ENCODE results near the gene IFITM1.

IFITM1 gene

DNA sequence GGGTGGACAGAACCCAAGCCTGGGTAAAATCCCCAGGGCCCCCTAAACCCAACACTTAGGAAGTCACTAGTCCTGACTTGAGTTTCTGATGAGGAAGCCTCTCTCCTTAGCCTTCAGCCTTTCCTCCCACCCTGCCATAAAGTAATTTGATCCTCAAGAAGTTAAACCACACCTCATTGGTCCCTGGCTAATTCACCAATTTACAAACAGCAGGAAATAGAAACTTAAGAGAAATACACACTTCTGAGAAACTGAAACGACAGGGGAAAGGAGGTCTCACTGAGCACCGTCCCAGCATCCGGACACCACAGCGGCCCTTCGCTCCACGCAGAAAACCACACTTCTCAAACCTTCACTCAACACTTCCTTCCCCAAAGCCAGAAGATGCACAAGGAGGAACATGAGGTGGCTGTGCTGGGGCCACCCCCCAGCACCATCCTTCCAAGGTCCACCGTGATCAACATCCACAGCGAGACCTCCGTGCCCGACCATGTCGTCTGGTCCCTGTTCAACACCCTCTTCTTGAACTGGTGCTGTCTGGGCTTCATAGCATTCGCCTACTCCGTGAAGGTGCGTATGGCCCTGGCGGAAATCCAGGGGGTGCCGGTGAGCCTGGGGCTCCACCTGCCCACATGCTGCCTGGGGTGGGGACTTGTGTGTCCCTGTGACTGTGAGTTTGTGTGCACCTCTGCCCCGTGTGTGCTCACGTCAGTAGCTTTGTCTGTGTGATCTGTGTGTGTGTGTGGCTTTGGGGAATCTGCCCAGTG lies at the start of gene IFITM1:
Gene IFITM1, plus strand, starts transcription at position 254 of the 767 bp plus-strand sequence. Its CDS starts 131 bp downstream, at position 385.
- DNase-seq (ENCODE audit: insufficient read length, low spot score) (no peak), FAIRE-seq (no peak)
- no peak for TF ChIP-seq POLR2A (IDR thresholded peaks at IDR 0.05; ENCODE audit: low read depth, low read length)

DNA sequence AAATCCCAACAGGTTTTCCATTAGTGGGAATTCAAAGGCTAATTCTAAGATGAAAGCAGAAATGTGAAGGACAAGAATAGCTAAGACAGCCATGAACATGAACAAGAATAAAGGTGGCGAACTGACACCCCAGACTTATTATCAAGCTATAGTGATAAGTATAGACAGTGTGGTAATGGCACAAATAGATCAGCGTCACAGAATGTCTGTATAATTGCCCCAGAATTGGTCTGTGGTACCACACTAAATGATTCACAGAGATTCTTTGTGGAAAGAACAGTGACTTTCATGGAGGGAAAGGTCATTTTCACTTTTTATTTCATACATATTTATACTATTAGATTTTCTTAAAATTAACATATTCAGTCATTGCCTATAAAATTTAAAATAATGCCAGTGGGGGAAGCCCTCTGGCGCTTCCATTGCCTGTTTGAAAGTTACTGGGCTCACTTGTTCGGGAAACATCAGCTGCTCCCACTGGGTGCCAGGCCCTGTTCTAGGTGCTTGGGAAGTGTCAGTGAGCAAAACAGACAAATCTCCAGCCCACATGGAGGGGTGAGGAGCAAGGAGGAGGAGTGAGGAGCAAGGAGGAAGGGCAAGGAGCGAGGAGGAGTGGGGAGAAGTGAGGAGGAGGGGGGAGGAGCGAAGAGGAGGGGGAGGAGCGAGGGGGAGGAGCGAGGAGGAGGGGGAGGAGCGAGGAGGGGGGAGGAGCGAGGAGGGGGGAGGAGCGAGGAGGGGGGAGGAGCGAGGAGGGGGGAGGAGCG lies 47.0 kb upstream of the IFITM1 start:
- FAIRE-seq = no peak
- no peak for TF ChIP-seq POLR2A (IDR thresholded peaks at IDR 0.05; ENCODE audit: low read depth, low read length)
- DNase-seq (ENCODE audit: insufficient read length, low spot score) = no peak

DNA sequence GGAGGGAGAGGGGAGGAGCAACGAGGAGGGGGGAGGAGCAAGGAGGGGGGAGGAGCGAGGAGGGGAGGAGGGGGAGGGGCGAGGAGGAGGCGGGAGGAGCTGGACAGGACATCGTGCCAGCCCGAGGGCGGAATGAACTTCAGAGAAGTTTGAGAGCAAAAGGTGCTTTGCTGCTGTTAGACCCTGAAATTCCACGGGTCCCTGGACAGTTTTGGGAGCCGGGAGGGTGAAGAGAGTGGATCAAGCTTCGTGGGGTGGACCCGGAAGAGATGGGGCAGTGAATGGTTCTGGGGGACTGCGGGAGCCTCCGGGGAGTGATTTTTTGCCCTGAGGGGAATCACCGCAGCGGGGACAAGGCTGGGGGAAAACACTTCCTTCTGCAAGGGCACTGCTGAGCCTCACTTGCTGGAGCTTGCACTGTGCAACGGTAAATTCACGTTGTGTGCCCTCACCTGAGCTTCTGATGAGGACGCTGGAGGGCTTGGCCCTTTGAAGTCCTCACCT lies 46.3 kb upstream of the IFITM1 start:
- TF ChIP-seq POLR2A (IDR thresholded peaks at IDR 0.05; ENCODE audit: low read depth, low read length) = no peak
- DNase-seq (ENCODE audit: insufficient read length, low spot score) (no peak), FAIRE-seq (no peak)

DNA sequence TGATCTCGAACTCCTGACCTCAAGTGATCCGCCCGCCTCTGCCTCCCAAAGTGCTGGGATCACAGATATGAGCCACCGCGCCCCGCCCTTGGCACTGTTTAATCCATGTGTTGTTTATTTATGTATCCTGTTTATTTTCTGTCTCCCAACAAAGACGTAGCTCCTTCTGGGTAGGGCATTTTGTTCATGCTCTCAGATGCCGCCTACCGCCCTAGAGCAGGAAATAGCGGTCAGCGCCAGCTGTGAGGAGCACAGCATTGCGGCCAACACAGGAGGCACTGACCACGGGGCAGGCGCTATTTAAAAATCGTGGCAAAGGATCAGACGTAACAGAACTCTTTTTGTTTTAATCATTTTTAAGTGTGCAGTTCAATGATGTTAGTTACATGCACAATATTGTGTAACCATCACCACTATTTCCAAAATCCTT lies 45.1 kb upstream of the IFITM1 start:
- peak; percentile 78 for DNase-seq (ENCODE audit: insufficient read length, low spot score)
- peak; percentile 36 for FAIRE-seq

DNA sequence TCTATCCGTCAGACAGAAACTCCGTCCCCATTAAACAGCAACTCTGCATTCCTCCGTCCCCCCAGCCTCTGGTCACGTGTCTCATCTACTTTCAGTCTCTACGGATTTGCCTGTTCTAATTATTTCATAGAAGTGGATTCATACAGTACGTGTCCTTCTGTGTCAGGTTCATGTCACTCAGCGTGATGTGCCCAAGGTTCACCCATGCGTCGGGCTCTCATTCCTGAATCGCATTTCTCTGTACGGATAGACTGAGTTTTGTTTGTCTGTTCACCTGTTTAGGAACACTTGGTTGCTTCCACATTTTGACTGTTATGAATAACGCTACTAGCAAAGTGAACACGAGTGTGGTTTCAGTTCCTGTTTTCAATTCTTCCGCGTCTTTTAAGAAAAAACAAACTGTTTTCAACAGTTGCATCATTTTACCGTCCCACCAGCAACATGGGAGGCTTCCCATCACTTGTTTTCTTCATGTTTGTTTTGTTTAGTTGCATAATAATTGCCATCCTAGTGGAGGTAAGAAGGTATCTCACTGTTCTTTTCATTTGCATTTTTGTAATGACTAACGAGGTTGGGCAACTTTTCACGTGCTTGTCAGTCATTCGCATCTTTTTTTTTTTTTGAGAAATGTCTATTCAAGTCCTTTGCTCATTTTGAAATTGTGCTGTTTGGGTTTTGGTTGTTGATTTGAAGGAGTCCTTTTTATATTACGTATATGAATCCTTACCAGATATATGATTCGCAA lies 44.5 kb upstream of the IFITM1 start:
- TF ChIP-seq POLR2A (IDR thresholded peaks at IDR 0.05; ENCODE audit: low read depth, low read length) = no peak
- FAIRE-seq (no peak), DNase-seq (ENCODE audit: insufficient read length, low spot score) (no peak)

DNA sequence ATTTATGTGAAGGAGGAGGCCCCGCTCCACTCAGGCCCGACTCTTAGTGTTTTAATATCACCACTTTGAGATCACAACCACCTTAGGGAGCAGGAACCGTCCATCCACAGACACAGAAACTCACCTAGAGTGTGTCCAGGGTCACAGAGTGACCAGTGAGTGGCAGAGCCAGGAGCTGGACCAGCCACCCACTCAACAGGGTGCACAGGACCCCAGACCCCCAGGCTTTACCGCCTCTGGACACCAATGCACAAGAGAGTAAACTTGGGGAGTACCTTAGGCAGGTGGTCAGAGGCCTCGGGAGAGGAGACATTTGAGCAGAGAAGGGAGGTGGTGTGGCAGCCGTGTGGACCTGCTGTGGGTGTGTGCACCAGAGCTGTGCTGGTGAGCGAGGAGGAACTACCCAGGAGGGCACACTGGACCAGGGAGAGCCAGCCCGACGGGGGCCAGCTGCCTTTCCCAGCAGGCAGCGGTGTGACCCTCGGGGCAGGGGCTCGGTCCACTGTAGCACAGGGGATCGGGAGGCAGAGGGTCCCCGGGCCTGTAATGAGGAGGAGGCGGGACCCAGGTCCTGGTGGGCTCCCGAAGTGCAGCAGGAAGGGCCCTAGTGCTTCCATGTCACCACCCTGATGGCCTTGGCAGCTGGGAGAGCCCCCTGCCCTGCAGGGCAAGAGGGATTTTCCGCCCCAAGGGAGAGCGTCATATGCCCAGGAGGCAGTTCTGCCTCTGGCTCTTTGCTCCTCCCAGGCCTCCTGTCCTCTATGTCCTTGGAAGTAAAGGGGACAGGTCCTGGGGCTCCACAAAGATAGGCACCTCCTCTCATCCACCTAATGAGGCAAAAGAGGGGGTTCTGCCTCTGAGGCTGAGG lies 43.2 kb upstream of the IFITM1 start:
- TF ChIP-seq POLR2A (IDR thresholded peaks at IDR 0.05; ENCODE audit: low read depth, low read length) = no peak
- no peak for DNase-seq (ENCODE audit: insufficient read length, low spot score)
- FAIRE-seq = no peak

DNA sequence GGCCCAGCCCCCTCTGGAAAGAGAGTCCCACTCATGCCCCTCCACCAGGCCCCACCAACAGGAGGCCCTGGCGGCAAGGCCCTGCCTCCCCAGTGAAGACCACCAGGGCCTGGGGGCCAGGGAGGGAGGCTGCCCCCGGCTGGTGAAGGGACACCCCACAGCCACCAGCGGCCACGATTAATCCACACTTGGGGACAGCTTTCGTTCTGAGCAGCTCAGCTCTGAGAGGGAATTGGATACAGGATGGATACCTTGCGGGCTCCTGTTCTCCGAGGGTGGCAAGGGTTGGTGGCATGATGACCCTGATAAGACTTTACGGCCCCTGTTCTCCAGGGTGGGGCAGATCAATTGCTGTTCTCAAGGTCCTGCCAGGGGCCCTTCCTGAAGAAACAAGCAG lies 42.5 kb upstream of the IFITM1 start:
- no peak for DNase-seq (ENCODE audit: insufficient read length, low spot score)
- no peak for TF ChIP-seq POLR2A (IDR thresholded peaks at IDR 0.05; ENCODE audit: low read depth, low read length)
- no peak for FAIRE-seq

DNA sequence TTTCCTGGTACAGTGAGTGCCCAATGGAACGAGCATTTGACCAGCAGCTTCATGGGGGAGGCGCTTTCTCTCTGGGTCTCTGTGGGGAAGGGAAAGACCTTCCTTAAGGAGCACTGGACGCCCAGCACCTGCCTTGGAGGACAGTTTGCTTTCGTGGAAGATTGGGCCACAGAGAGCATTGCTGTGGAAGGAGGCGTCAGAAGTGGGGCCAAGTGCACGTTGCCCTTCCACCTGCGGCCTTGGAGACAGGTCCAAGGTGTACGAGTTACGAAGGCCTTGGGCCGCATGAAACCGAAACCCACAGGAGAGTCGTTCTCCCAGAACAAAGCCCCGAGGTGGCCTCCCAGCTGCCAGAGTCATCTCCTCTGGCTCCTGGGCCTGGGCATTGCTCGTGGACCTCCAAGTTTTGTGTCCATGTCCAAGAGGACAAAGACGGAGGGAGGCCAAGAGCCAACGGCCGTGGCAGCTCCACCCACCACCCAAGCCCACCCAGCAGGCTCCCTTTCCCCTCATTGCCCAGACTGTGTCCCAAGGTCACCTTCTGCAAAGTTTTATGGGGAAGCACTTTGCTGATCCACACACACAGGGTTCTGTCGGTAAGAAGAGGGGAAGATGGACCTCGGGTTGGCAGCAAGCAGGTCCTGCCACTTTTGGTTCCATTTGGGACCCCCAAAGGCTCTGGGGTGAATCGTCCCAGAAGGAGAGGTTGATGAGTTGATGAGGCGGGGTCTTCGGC lies 41.5 kb upstream of the IFITM1 start:
- no peak for FAIRE-seq

DNA sequence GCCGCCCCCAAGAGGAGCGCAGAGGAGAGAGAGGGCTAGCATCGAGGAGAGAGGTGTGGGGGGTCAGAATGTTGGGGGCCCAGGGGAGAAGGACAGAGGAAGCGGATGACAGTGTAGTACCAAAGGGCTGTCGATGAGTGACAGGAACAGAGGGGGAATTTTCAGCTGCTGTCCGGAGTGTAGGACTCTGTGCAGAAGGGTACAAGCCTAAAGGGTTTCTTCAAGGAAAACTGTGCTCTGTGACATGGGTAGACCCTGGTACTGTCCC lies 41.0 kb upstream of the IFITM1 start:
- DNase-seq (ENCODE audit: insufficient read length, low spot score) = no peak
- no peak for TF ChIP-seq POLR2A (IDR thresholded peaks at IDR 0.05; ENCODE audit: low read depth, low read length)

More for the DNA sequence above, 41.5 kb upstream of the IFITM1 start:
- no peak for TF ChIP-seq POLR2A (IDR thresholded peaks at IDR 0.05; ENCODE audit: low read depth, low read length)
- DNase-seq (ENCODE audit: insufficient read length, low spot score) = no peak

DNA sequence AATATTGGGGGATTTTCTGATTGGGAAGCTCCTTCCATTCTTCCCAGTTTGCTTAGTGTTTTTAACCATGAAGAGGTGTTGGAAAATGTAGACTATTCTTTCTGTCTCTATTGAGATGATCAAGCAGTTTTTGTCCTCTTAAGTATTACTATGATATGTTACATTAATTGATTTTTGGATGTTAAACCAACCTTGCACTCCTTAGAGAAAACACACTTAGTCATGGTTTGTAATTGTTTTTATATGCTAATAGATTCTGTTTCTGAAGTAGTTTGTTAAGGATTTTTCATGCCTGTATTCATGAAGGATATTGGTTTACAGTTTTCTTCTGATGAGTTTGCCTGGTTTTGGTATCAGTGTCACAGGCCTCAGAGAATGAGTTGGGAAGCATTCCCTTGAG lies 37.6 kb upstream of the IFITM1 start:
- no peak for TF ChIP-seq POLR2A (IDR thresholded peaks at IDR 0.05; ENCODE audit: low read depth, low read length)
- DNase-seq (ENCODE audit: insufficient read length, low spot score) = no peak
- FAIRE-seq = no peak

More for the DNA sequence above, 41.0 kb upstream of the IFITM1 start:
- no peak for FAIRE-seq

DNA sequence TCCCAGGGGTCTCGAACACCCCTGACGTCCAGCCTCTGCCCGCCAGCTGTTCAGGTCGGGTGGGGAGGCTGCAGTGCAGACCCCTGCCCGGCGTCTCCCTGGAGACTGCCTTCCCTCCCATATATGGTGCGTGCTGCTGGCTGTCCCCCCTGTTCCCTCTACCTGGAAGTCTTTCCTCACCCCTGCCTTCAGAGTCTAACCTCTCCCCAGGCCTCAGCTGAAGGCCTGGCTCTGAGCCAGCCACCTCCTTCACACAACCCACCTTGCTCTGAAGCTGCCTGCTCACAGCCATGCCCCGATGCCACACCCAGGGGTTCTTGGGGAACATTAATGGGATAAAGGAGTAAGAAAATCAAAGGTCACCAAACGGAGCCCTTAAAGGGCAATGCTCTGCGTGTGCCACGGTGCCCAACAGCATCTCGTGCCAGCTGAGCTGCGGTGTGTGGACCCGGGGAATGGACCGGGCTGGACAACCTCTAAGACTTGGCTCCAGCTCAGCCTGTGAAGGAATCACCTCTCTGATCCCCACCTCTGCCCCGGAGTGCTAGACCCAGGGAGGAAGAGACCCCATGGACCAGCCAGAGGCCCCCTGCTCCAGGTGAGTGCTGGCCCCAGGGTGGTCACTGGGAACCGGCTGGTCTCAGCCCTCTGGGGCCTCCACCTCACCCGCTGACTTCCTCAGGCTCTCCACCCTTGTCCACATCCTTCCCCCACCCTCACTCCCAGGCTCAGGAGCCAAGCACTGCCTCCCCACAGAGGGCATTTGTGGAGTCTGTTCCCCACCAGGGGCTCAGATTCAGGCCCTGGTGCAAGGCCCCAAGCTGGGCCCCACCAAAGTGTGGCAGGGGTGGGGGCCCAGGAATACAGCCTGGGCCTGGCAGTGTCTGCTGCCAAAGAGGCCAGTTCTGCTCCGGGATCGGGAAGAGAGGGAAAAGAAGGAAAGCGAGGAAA lies 35.6 kb upstream of the IFITM1 start, which contains the start of gene NLRP6:
Gene NLRP6, plus strand, starts transcription at position 407 of the 951 bp plus-strand sequence. Its CDS starts 163 bp downstream, at position 570.
- FAIRE-seq (no peak), DNase-seq (ENCODE audit: insufficient read length, low spot score) (no peak)
- no peak for TF ChIP-seq POLR2A (IDR thresholded peaks at IDR 0.05; ENCODE audit: low read depth, low read length)

Measured in H54 (cell line).